ENCODE data around the gene SLC39A9.

SLC39A9 gene

DNA sequence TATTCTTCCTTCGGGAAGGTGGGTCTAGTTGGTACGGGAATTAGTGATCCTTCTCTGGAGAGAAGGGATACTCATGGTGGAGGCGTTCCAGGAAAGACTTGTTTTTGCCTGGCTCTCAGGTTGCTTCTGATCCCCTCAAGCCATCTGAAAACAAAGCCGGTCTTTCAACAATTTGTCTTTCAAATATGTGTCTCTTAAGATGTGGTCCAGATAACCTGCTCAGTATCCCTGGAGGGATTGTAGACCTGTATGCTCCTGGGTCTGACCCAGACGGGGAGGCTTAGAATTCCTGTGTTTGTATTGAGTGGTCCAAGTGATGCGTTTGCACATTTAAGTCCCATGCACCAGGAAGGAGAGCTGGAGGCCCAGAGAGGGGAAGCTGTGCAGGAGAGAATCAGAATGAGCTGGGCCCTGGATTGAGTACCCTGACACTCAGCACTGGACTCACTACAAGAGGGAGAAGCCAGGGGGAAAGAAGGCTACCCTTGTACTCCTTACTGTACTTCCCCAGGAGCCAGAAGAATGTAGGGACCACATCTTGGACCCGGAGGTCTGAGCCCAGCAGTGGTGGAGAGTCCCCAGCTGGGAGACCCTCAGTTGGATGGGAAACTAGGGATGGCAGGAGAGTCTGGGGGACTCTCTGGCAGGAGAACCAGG is 40.8 kb upstream of the SLC39A9 start:
- TF ChIP-seq CTCF (IDR thresholded peaks at IDR 0.05; ENCODE audit: low read depth, low read length), result no peak
- DNase-seq, result no peak
- no peaks in the 10 kb centered on the region for H3K36me3 ChIP-seq
- no peak overlapping the region for H3K4me3 ChIP-seq (ENCODE audit: low read depth, low read length)
- H3K27me3 ChIP-seq (ENCODE audit: insufficient read depth, low read depth, severe bottlenecking), result no peaks in the 10 kb centered on the region
- no peak overlapping the region for H3K27ac ChIP-seq
- H3K9me3 ChIP-seq (ENCODE audit: severe bottlenecking), result no peaks in the 10 kb centered on the region

- H3K27me3 ChIP-seq (ENCODE audit: insufficient read depth, low read depth, severe bottlenecking), result no peaks in the 10 kb centered on the region
- no peaks in the 10 kb centered on the region for H3K9me3 ChIP-seq (ENCODE audit: severe bottlenecking)
- DNase-seq, result no peak
- no peak overlapping the region for H3K27ac ChIP-seq
- no peak overlapping the region for H3K4me3 ChIP-seq (ENCODE audit: low read depth, low read length)
- TF ChIP-seq CTCF (IDR thresholded peaks at IDR 0.05; ENCODE audit: low read depth, low read length), result no peak
- H3K36me3 ChIP-seq, result no peaks in the 10 kb centered on the region
Measured at GRCh38 chr14:69358233-69358963, 40.1 kb upstream of the SLC39A9 start.

DNA sequence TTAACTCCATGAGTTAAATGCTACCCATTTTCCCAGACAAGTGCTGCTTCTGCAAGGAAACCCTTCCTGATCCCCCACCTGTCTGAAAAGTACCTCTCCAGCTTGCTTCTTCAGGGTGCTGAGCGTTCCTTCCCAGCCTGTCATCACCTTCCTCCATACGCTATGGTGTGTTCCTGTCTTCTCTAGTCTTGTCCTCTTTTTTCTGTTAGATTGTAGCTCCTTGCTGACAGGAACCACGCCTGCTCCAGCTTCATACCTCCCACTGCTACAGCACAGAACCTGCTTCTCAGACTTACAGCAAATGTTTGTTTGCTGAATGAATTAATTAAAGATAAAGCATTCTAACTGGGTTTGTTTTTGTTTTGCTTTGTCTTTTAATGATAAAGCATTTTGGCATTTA is 39.5 kb upstream of the SLC39A9 start:
- Histone ChIP-seq H3K36me3 (no peaks in the 10 kb centered on the region), H3K4me3 (ENCODE audit: low read depth, low read length) (no peak overlapping the region), H3K9me3 (ENCODE audit: severe bottlenecking) (no peaks in the 10 kb centered on the region), H3K27me3 (ENCODE audit: insufficient read depth, low read depth, severe bottlenecking) (no peaks in the 10 kb centered on the region), H3K27ac (no peak overlapping the region)
- no peak for DNase-seq
- no peak for TF ChIP-seq CTCF (IDR thresholded peaks at IDR 0.05; ENCODE audit: low read depth, low read length)

DNA sequence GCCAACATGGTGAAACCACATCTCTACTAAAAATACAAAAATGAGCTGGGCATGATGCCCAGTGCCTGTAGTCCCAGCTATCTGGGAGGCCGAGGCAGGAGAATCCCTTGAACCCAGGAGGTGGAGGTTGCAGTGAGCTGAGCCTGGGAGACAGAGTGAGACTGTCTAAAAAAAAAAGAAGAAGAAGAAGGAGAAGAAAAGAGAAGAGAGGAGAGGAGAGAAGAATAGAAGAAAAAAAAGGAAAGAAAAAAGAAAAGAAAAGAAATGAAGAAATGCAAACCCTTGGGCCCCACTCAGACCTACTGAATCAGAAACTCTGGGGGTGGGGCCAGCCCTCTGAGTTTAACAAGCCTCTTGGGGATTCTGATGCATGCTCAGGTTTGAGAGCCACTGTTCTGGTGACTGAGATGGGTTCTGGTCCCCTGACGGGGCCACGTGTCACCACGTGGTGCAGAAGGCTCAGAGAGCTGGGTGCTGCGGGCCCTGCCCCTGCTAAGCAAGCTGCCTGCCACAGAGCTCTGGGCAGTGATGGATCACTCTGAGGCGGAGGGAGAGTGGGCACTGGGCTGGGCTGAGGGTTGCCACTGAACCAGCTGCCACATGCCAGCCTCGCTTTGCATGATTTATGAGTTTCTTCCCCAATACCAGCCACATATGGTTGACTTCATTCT is 37.9 kb upstream of the SLC39A9 start:
- no peaks in the 10 kb centered on the region for H3K27me3 ChIP-seq (ENCODE audit: insufficient read depth, low read depth, severe bottlenecking)
- no peaks in the 10 kb centered on the region for H3K9me3 ChIP-seq (ENCODE audit: severe bottlenecking)
- H3K27ac ChIP-seq, result no peak overlapping the region
- H3K4me3 ChIP-seq (ENCODE audit: low read depth, low read length), result no peak overlapping the region
- no peaks in the 10 kb centered on the region for H3K36me3 ChIP-seq
- no peak for TF ChIP-seq CTCF (IDR thresholded peaks at IDR 0.05; ENCODE audit: low read depth, low read length)
- DNase-seq, result no peak

GRCh38 chr14:69363055-69363454 is 35.4 kb upstream of the SLC39A9 start:
- Histone ChIP-seq H3K9me3 (ENCODE audit: severe bottlenecking) (no peaks in the 10 kb centered on the region), H3K4me3 (ENCODE audit: low read depth, low read length) (no peak overlapping the region), H3K27me3 (ENCODE audit: insufficient read depth, low read depth, severe bottlenecking) (no peaks in the 10 kb centered on the region), H3K36me3 (no peaks in the 10 kb centered on the region), H3K27ac (no peak overlapping the region)
- peak; percentile 81 for TF ChIP-seq CTCF (IDR thresholded peaks at IDR 0.05; ENCODE audit: low read depth, low read length)
- DNase-seq, result peak; percentile 54

Measured in WERI-Rb-1 (cell line).